Cardiac muscle cell (in vitro differentiated cells and primary cell): ENCODE results near the gene MRPS6. TPM values are rescaled to one million over a fixed set of nuclear protein-coding genes. Genes with fewer than 3 reads are reported as not detected.

ENCODE experiments used
- DNase-seq, 2 donors: peaks; one replicate each; pipeline versions ENCODE4 v3.0.0 to v3.0.0-alpha.2; 2010 to 2017; ENCODE audit warnings: low read depth in 1 of 2, low spot score in 1 of 2
- H3K27ac ChIP-seq: fragments of 200-600 bp; sonication (generic); 2 replicates; pipeline ENCODE4 v1.5.1; 2016
- H3K27me3 ChIP-seq: fragments of 200-600 bp; sonication (generic); 2 replicates; pipeline ENCODE4 v1.6.0; 2016; ENCODE audit warnings: control low read depth
- H3K36me3 ChIP-seq: fragments of 200-600 bp; sonication (generic); 2 replicates; pipeline ENCODE4 v1.5.1; 2016; ENCODE audit warnings: control low read depth
- H3K4me1 ChIP-seq: fragments of 200-600 bp; sonication (generic); 2 replicates; pipeline ENCODE4 v1.8.1; 2017; ENCODE audit warnings: low read depth, mild to moderate bottlenecking, mixed run types
- H3K4me3 ChIP-seq: fragments of 200-600 bp; sonication (generic); 2 replicates; pipeline ENCODE4 v1.5.1; 2016; ENCODE audit warnings: mild to moderate bottlenecking
- H3K9me3 ChIP-seq: fragments of 200-600 bp; sonication (generic); 2 replicates; pipeline ENCODE4 v1.5.1; 2017; ENCODE audit warnings: low read depth, mild to moderate bottlenecking, control low read depth
- CTCF ChIP-seq: IDR thresholded peaks from 2 replicates; pipeline ENCODE4 v1.5.1; 2012; ENCODE audit warnings: low read depth, mild to moderate bottlenecking, low read length
- polyA plus RNA-seq: library from polyadenylated mRNA; unstranded; fragments of >200 nt; fragmentation: Nextera tagmentation; extraction: Ambion mirVana; gene quantifications from 2 replicates; pipeline ENCODE4 v1.2.1, GENCODE V29; 2016
- total RNA-seq: library from RNA; depleted of rRNA; stranded (reverse); fragments of >200 nt; gene quantifications from 2 replicates; pipeline ENCODE4 v1.2.3, GENCODE V29; 2016

MRPS6 gene
- total and polyA plus RNA-seq, 2 experiments from 2014 or later: 83.8 to 335 TPM

GRCh38 chr21:34086887-34087306 lies 13.5 kb downstream of the MRPS6 start:
- Histone ChIP-seq H3K27me3 (no peaks in the 10 kb centered on the region), H3K36me3 (no peaks in the 10 kb centered on the region), H3K9me3 (no peaks in the 10 kb centered on the region), H3K4me1 (peaks cover 49% of the 10 kb centered on the region), H3K27ac (peak overlapping the region; percentile 59), H3K4me3 (no peak overlapping the region)
- TF ChIP-seq CTCF: no peak
- peak in 1 of 2 donors; percentile 46 for DNase-seq

GRCh38 chr21:34088752-34089151 lies 15.4 kb downstream of the MRPS6 start:
- peaks cover 51% of the 10 kb centered on the region for H3K4me1 ChIP-seq
- DNase-seq: no peak
- TF ChIP-seq CTCF: no peak
- H3K27me3 ChIP-seq: no peaks in the 10 kb centered on the region
- H3K4me3 ChIP-seq: no peak overlapping the region
- H3K27ac ChIP-seq: no peak overlapping the region
- no peaks in the 10 kb centered on the region for H3K9me3 ChIP-seq
- no peaks in the 10 kb centered on the region for H3K36me3 ChIP-seq

- peak overlapping the region; percentile 30 for H3K27ac ChIP-seq
- H3K36me3 ChIP-seq: peaks cover 12% of the 10 kb centered on the region
- TF ChIP-seq CTCF: no peak
Measured at GRCh38 chr21:34091032-34091431, 17.7 kb downstream of the MRPS6 start.

GRCh38 chr21:34091607-34092006 lies 18.2 kb downstream of the MRPS6 start:
- no peaks in the 10 kb centered on the region for H3K9me3 ChIP-seq
- no peaks in the 10 kb centered on the region for H3K27me3 ChIP-seq
- peaks cover 39% of the 10 kb centered on the region for H3K4me1 ChIP-seq
- H3K4me3 ChIP-seq: no peak overlapping the region
- peaks cover 17% of the 10 kb centered on the region for H3K36me3 ChIP-seq
- H3K27ac ChIP-seq: peak overlapping the region; percentile 30
- peak; percentile 45 for TF ChIP-seq CTCF
- DNase-seq: peak in 1 of 2 donors; percentile 11

More at GRCh38 chr21:34091032-34091431, 17.7 kb downstream of the MRPS6 start:
- H3K9me3 ChIP-seq: no peaks in the 10 kb centered on the region
- no peaks in the 10 kb centered on the region for H3K27me3 ChIP-seq
- DNase-seq: no peak
- peaks cover 45% of the 10 kb centered on the region for H3K4me1 ChIP-seq
- no peak overlapping the region for H3K4me3 ChIP-seq

- no peaks in the 10 kb centered on the region for H3K9me3 ChIP-seq
- H3K36me3 ChIP-seq: peaks cover 20% of the 10 kb centered on the region
- no peak overlapping the region for H3K27ac ChIP-seq
- no peaks in the 10 kb centered on the region for H3K27me3 ChIP-seq
- H3K4me3 ChIP-seq: no peak overlapping the region
- DNase-seq: peak in 1 of 2 donors; percentile 9
- H3K4me1 ChIP-seq: peaks cover 31% of the 10 kb centered on the region
- no peak for TF ChIP-seq CTCF
Measured at GRCh38 chr21:34092262-34092921, 19.0 kb downstream of the MRPS6 start.
